Esophagus squamous epithelium (tissue), 4 donors: Measurements from ENCODE around the gene YKT6.

Experiments
- POLR2A ChIP-seq, 4 donors: fragments of 450-650 bp; IDR thresholded peaks; one replicate each; pipeline ENCODE4 v1.6.1; 2017; ENCODE audit warnings: antibody characterized with exemption in 4 of 4, mild to moderate bottlenecking in 4 of 4, moderate library complexity in 3 of 4
- TF ChIP-seq, protein P1 (sequence below), 6 experiments: fragments of 450-650 bp in 4 of 6; fragments of 200-600 bp in 2 of 6; sonication (generic) in 2 of 6; IDR thresholded peaks; one replicate each; pipeline ENCODE4 v1.5.1; 2016 to 2019; ENCODE audit warnings: antibody characterized with exemption in 6 of 6, mild to moderate bottlenecking in 4 of 6, moderate library complexity in 4 of 6

DNA sequence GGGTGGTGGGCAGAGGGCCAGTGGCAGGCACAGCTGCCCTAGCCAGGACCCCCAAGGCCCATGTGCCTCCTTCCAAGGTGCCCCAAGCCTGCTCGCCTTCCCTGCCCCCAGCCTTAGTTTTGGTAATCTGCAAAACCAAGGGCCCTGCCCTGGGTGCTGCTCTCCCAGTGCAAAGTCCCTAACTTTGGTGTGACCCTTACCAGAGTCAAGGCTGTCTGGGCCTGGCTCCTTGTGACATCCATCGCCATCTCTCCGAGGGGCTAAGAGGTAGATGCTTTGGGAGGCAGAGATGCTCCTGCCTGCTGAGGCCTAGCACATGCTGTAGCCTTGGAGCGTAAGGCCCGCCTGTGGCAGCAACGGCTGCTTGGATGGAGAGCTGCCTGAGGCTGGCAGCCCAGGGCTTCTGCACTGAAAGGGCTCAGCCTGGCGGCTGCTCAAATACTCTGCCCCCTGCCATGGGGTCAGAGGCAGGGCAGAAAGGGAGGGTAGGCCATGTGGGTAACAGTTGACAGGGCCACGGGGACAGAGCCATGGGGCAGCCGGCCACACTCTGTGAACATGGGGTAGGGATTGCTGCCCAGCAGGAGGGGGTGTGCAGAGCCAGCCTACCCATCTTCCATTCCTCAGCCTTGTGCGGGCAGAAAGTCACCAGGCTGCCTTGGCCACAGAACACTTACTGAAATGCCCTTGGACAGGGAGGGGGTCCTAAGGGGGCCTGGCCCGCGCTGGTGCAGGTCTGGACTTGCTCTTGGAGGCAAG, 41.7 kb upstream of the YKT6 start:
- TF ChIP-seq POLR2A (IDR thresholded peaks at IDR 0.05): no peak
- TF ChIP-seq, protein P1, sequence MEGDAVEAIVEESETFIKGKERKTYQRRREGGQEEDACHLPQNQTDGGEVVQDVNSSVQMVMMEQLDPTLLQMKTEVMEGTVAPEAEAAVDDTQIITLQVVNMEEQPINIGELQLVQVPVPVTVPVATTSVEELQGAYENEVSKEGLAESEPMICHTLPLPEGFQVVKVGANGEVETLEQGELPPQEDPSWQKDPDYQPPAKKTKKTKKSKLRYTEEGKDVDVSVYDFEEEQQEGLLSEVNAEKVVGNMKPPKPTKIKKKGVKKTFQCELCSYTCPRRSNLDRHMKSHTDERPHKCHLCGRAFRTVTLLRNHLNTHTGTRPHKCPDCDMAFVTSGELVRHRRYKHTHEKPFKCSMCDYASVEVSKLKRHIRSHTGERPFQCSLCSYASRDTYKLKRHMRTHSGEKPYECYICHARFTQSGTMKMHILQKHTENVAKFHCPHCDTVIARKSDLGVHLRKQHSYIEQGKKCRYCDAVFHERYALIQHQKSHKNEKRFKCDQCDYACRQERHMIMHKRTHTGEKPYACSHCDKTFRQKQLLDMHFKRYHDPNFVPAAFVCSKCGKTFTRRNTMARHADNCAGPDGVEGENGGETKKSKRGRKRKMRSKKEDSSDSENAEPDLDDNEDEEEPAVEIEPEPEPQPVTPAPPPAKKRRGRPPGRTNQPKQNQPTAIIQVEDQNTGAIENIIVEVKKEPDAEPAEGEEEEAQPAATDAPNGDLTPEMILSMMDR (IDR thresholded peaks at IDR 0.05): no peak
